Globus pallidus (tissue), 1 donor: ENCODE data around the gene AHCYL2.
A peak's percentile ranks its signal among the peaks of the same experiment; 100 is the strongest.
"Not testable (repeated sequence)": the region's sequence is repeated elsewhere in the genome, so short reads cannot be mapped to it uniquely, and the experiment has no call there.

ENCODE experiments used
- DNase-seq: peaks from one replicate; pipeline ENCODE4 v3.0.0-alpha.2; 2015; ENCODE audit warnings: low spot score

The AHCYL2 gene

DNA sequence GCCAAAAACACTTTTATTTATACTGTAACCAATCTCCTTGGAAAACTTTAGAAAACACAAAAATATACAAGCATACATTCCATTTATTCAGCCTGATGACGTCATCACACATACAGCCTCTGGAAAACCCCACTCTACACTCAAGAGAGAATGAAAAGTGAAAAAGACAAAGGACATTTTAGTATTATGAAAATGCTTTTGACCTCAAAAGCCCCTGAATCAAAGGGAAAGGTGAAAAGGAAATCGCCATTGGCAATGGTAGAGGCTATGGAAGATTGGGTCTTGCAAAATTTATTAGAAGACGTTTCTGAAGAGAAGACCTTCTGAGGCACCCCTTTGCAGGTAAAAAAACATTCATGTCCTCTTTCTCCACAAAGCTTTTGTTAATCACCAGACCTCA is 126.5 kb downstream of the AHCYL2 start:
- no peak for DNase-seq

DNA sequence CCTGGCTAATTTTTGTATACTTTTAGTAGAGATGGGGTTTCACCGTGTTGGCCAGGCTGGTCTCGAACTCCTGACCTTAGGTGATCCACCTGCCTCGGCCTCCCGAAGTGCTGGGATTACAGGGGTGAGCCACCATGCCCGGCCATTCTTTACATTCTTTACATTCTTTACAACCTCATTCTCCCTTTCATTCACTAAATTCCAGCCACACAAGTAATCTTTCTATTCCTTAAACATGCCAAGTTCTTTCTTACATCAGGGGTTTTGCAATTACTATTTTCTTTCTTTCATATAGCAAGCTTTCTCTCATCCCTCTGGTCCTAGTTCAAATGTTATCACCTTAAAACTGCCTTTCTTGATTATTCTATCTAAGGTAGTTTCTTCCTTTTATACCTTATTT is 128.3 kb downstream of the AHCYL2 start:
- DNase-seq: not testable (repeated sequence)

DNA sequence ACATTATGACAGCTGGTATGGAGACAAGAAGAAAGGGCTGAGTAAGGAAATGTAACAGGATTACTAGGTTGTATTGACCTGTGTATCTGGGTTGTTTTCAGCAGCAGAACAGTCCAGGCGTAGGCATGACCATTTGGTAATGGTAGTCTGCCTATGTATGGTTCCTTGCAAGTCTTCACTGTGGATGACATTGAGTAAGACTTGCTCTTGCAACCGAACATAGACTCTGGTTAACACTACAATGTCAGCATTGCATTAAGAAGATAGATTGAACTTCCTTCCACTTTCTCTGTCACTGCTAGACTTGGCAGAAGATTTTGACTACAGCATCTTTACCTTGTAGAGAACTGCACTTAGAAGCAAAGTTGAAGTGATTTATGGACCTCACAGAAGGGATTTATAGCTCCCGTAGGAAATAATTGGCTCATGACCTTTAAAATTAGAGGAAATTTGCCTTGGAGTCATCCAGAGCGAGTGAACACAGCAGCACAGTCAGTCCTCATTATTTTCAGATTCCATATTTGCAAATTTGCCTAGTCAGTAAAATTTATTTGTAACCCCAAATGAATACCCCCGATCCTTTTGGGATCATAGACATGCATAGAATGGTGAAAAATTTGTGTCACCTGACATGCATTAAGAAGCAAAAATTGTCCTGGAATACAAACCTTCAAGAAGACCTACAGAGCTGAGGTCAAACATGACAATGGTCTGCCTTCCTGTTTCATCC is 129.8 kb downstream of the AHCYL2 start:
- no peak for DNase-seq

DNA sequence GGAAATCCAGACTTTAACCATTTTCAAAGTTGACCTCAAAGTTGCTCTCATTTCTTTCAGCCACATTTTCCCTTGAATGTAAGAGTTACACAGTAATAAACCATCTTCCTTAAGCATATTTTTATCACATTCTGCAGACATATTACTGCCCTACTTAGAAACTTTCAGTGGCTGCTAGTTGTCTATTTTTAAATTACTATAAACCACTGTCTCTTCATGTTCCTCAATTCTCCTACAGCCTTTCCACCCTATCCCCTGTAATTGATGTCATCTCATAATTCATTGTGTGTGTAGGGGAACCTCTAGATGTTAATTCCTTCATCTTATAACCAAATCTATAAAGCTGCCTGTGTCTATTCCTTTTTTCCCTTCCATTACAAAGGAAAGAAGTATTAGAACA is 131.3 kb downstream of the AHCYL2 start:
- no peak for DNase-seq

DNA sequence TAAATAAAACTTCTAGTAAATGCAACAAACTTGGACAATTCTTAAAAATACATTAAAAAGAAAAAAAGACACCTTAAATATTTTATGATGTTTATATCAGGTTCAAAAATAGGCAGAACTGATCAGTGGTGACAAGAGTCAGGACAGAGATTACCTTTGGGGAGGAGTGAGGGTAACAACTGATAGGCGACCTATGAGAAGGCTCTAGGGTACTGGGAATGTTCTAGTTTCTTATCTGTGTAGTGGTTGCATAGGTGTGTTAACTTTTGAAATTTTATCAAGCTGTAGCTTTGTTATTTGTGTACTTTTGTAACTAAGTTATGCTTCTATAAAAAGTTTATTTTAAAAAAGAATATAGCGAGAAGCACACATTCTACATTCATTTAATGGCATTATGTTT is 134.3 kb downstream of the AHCYL2 start:
- no peak for DNase-seq

DNA sequence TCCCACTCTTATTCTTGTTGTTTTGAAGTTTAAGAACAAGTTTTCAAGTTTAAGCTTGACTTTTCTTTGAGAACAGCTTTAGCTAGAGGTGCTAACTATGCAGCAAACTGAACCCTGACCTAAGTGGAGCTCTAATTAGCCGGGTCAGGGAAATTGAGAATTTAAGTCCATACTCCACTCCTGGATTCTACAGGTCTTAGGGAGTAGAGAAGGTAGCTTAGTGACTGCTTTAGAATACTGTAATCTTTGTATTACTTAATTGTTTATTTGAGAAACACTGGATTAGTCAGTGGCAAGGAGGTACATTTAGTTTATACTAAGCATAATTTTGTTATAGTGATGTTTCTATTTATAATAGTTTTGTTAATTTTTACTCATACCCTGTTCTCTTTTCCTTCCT is 134.8 kb downstream of the AHCYL2 start:
- DNase-seq: no peak

DNA sequence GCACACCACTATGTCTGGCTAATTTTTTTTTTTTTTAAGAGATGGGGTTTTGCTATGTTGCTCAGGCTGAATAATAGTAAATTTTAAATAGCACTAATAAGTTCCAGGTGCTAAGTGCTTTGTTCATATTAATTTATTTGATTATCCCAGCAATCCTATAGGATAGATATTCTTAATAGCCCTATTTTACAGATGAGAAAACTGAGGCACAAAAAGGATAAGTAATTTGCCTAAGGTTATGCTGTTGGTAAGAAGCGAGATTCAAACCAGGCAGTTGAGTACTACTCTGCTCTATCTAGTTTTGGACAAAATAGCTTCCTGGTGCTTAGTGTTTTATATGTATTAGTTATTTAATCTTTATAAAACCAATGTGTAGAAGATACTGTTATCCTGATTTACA is 136.9 kb downstream of the AHCYL2 start:
- no peak for DNase-seq

DNA sequence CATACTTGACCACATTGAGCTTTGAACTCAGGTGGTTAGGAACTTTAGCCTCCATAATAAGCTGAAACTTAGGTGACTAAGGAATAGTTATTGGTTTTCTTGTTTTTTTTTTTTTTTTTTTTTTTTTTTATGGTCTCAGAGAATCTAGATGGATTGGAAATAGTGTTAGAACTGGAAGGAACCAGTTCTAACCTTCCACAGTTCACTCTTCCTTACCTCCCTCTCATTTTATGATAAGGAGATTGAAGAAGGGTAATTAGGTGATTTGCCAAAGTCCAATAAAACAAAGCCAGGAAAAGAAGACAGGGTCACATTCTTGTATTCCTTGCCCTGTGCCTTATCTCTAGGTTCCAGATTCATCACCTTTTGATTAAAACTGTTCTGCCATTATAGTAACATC is 137.7 kb downstream of the AHCYL2 start:
- no peak for DNase-seq

DNA sequence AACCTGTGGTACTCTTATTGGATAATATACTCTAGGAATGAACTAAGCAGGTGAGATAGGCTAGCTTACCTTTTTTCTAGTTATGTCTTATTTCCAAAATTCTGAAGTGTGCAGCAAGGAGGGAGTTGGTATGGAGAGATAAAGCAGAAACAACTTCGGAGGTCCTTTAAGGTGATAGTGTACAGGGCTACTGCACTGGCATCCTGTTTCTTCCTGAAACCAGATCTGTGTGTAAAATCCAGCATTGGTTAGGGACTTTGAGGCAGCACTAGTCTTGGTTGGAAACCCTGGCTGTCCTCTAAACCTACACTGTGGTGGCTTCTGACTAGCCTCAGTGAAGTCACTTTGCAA is 142.5 kb downstream of the AHCYL2 start:
- no peak for DNase-seq

DNA sequence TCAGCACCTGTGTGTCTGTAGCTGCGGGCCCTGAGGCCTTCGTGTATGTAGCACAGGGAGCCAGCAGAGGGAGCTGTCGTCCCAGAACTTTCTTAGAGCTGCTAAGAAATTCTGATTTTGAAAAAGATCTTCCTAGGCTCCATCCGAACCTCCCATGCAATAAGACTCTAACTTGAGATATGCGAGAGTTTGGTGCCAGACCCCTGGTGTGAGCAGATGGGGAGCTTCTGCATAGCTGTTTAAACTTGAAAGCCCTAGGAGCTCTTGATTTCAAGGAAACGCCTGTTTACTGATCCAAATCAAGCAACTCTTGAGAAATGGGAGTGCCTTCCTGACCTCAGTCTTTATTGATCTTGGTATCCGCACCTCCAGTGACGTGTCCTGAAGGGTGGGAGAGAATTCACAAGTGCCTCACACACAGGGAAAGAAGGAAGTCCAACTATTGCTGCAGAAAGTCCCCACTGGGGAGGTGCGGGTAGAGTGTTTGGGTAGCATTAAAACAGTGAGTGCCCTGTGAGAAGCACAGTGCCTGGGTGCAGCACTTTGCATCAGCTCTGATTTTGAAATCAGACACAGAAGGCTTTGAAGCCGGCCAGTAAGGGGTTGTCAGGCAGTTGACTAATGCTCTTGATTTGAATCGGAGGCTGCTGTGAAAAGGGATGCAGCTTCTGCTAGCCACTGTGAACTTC is 143.0 kb downstream of the AHCYL2 start:
- peak; percentile 70 for DNase-seq

DNA sequence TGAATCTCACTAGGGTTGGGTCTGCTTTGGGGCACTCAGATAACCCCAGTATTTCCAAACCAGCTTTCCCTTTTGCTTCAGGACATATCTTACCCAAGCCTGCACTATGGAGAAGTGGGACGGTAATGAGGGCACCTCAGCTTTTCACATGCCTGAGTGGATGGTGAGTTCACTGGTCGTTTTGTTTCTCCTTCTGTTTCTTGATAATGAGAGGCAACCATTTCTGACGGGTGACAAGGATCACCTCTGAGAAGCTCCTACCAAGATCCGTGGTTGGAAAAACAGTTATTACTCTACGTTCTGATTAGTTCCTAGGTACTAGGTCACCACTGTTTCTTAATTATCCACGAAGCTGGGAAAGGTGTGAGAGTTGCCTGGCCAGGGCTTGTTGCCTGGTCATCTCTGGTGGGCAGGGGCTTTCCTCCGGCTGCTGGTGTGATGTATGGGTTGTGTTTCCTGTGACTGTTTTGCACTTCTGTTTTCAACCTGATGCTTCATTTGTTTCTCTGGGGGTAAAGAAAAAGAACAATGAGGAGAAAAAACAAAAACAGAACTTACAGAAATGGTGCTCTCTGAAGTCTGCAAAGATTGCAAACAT is 143.7 kb downstream of the AHCYL2 start:
- DNase-seq: no peak

DNA sequence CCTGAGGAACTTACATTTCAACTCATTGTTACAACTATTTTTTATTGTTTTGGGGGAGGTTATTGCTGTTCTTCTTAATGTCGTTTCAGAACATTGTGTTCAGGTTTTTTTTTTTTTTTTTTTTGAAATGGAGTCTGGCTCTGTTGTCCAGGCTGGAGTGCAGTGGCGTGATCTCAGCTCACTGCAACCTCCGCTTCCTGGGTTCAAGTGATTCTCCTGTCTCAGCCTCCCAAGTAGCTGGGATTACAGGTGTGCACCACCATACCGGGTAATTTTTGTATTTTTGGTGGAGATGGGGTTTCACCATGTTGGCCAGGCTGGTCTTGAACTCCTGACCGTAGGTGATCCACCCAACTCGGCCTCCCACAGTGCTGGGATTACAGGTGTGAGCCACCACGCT is 144.6 kb downstream of the AHCYL2 start:
- not testable (repeated sequence) for DNase-seq

DNA sequence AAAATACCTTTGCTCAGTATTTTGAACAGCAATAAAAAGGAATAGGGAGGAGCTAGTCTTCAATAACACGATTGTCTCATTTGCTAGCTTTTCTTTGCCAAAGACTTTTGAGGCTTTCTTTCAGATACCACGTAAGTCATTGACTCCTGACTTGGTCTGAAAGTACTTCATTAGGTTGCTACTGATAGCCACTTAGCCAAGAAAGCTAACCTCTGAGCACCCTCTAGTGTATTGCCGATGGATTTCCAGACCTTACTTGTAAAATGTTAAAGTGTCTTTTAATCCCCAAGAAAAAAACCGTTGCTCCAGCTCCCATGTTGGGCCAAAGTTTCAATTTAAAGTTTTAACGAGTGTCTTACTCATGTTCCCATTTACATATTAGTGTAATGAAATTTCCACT is 146.0 kb downstream of the AHCYL2 start:
- no peak for DNase-seq

DNA sequence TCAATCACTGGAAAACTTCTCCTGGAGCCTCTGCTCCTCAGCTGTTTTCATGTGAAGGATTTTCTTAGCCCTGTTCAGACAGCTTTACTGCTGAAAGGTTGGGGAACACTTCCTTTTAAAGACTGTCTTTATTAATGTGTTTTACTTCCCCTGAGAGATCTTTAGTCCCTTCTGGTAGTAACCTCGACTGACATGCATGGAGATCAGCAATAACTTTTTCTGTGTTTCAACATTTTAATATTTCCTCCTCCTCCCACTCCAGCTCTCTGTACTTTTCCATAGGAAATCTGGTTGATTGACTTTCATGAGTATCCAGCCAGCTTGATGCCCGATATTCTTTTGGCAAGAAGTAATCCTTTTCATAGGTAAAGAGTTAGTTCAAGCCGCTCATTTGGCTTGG is 146.7 kb downstream of the AHCYL2 start:
- DNase-seq: no peak

DNA sequence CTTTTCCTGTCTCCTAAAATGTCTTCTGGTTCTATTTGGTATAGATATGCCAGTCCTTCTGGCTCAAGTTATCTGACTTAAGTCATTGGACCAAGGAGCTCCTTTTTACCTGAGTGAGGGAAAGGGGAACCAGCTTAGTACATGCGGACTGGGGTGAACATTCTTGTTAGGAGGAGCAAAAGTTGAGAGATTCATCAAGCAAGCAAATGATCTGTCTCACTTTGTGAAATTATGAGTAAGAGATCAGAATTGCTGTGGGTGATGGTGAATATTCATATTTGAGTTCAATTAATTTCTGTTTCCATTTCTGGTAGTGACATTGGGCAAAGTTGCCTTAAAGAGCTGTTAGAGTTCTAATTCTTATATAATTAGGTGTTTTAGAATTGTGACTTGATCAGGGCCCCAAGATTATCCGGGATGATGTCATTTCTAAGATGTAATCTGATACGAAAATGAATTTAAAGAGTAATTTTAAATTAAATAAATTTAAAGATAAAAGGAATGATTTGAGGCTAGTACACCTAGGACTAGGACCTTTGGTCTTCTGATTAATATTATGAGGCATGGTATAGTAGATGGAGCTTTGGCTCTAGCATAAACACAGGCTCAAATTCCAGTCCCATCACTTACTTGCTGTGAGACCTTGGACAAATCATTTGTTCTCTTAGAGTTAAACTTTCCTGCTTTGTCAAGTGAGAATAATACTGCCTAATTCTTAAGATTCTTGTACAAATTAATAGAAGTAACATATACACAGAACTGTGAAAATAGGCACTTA is 149.0 kb downstream of the AHCYL2 start:
- DNase-seq: no peak

DNA sequence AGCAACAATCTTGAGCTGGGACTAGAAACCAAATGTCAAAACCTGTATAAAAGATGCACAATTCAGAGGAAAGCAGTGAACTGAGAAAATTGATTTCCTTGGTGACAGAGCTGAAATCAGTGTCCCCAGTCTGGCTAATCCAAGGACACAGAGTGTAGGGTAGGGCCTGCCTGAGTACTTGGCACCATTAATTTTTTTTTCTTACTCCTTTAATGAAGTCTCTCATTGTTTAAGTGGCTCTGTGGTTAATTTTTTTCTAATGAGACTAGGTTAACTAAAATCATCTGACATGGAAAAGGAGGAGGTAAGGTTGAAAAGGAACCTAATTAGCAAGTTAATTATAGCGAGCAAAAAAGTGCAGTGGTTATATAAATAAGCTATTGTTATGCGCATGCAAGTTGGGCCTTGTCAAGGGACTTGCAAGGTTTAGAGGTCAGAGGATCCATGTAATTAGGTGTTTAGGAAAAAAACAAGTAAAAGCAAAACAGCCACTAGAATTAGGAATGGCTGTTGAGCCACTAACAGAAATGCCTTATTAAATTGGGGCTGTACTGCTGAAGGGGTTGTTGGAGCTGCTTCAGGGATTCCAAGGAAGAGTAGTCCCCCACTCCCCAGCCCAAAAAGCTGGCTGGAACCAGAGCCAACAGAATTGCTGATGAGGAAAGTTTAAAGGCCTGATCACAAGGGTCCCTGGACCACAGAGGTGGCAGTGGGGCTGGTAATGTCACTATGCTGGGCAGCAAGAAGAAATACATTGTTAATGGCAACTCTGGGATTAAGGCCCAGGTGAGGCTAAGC is 150.5 kb downstream of the AHCYL2 start:
- DNase-seq: no peak

DNA sequence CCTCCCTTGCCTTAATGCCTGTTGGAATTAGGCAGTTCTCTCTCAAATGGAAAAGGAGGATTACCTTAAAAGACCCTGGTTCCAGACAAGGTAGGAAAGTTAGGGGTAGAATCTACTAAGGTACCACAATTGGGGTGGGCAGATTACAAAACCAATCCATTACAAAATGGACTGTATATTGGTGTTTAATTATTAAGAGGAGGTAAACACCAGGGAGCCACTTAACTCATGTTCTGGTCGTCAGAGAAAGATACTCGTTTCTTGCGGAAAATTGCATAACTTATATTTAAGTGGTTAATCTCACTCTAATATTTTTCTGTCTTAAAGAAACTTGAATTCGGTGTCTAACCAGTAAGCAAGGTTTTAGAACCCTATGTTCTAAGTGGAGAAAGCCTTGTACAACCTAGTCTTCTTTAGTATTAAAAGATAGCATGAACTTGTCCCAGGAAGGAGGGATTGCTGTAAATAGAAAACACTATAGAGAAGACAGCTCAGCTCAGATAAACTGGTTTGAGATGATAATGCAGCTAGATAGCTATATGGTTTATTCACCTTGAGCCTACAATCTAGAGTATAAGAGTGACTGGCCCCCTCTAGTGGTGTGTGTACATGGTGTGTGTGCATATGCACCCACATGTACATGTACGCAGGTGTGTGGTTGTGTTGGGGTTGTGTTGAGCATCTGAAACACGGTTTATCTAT is 151.4 kb downstream of the AHCYL2 start:
- DNase-seq: no peak

DNA sequence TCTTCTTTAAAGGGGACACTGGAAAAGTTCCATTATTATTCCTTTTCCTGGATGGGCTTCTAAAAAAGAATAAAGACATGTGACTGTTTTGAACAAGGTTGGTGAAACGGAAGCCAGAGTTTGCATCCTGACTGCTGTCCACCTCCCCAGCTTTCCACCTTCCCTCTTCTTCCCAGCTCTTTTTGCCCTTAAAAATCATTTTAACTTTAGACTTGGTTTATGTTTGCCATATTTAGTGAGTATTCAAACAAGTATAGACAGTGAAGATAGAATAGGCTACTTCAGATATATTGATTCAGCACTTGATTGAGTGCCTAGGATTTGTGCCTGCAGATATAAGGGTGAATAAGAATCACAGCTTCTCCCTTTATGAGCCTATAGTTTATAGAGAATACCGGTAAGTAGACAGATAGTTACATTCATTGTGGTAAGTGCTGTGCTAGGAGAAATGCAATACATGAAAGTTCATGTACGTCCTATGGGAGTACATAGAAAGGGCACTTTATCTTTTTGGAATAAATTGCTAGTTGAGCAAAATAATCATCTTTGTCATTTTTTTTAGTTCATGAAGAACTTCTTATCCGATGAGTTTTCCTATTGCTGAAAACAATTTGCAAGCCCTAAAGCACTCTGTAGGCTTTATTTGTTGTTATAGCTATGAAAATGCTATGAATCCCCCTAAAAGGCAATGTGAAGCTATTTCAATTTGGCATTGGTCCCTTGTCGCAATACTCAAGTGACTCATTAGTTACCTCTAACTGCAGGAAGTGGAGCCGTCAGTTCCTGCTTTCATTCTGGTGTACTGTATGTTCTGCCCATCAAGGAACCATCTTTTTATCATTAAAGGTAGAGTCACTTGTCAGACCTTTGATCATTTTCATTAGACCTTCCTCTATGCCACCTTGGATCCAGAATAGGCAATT is 152.2 kb downstream of the AHCYL2 start:
- DNase-seq: no peak

DNA sequence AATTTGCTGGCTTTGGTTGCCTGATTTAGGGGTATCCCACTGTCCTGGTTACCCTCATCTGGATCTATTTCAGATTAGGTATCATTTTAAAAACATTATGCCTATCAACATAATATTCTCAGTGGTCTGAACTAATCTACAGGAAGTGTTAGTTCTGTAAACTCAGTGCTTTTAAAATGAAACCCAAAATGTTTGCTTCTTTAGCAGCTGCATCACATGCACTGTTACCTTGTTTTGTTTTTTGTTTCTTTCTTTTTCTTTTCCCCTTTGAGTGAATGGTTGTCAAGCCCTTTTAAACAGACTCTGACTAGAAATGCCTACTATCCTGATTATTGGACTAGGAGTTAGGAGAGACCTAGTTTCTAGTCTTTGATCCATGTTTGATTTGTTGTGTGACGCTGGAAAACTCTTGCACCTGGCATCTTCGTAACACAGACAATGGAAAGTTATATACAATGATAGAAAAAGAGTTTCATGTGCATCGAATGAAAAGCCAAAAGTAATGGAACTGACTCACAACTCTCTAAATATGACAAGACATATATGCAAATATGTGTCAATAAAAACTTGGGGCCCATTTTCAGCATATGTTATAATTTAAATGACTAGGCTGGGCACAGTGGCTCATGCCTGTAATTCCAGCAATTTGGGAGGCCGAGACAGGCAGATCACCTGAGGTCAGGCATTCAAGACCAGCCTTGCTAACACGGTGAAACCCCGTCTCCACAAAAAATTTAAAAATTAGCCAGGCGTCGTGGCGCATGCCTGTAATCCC is 157.1 kb downstream of the AHCYL2 start:
- DNase-seq: no peak
